SK-N-SH (cell line): ENCODE measurements around the gene CDX1.

ENCODE experiments used
- CTCF ChIP-seq: fragments of 200-600 bp; sonication (generic); IDR thresholded peaks from 2 replicates; pipeline ENCODE4 v1.6.1; 2017; ENCODE audit warnings: antibody characterized with exemption, mild to moderate bottlenecking, moderate library complexity
- ELF1 ChIP-seq: IDR thresholded peaks from 2 replicates; pipeline ENCODE4 v1.4.0; 2012
- GABPA ChIP-seq: IDR thresholded peaks from 2 replicates; pipeline ENCODE4 v1.4.0; 2012; ENCODE audit warnings: low read depth, mild to moderate bottlenecking
- PBX3 ChIP-seq: IDR thresholded peaks from 2 replicates; pipeline ENCODE4; 2012
- RAD21 ChIP-seq: IDR thresholded peaks from 2 replicates; pipeline ENCODE4 v1.6.1; 2012; ENCODE audit warnings: mild to moderate bottlenecking, low read length
- REST ChIP-seq: IDR thresholded peaks from 2 replicates; pipeline ENCODE4 v1.6.1; 2012; ENCODE audit warnings: mild to moderate bottlenecking, low read depth, low read length, moderate library complexity
- SMC3 ChIP-seq: IDR thresholded peaks from 2 replicates; pipeline ENCODE4 v1.6.1; 2012; ENCODE audit warnings: low read depth, low read length, improper control_type of control experiment
- TAF1 ChIP-seq: IDR thresholded peaks from 2 replicates; pipeline ENCODE4 v1.6.1; 2012; ENCODE audit warnings: low read depth, mild to moderate bottlenecking, low read length, moderate library complexity, borderline replicate concordance
- USF2 ChIP-seq: fragments of 150-350 bp; IDR thresholded peaks from 2 replicates; pipeline ENCODE4 v1.6.1; 2017; ENCODE audit warnings: antibody characterized with exemption, low read length, low read depth, borderline replicate concordance
- YY1 ChIP-seq: IDR thresholded peaks from 2 replicates; pipeline ENCODE4 v1.4.0; 2012; ENCODE audit warnings: low read depth, mild to moderate bottlenecking
- ZBTB33 ChIP-seq: IDR thresholded peaks from 2 replicates; pipeline ENCODE4 v1.4.0; 2012; ENCODE audit warnings: low read depth, borderline replicate concordance

GRCh38 chr5:150136305-150137167 lies 30.0 kb upstream of the CDX1 start:
- no peak for TF ChIP-seq CTCF
- TF ChIP-seq TAF1: no peak
- TF ChIP-seq USF2: no peak
- TF ChIP-seq ZBTB33: no peak
- TF ChIP-seq REST: no peak
- no peak for TF ChIP-seq PBX3
- no peak for TF ChIP-seq SMC3
- no peak for TF ChIP-seq ELF1
- TF ChIP-seq YY1: no peak
- no peak for TF ChIP-seq GABPA
- TF ChIP-seq RAD21: no peak
